HG02973 (cell line): ENCODE measurements around the gene NLK.
"Not testable (repeated sequence)": the region's sequence is repeated elsewhere in the genome, so short reads cannot be mapped to it uniquely, and the experiment has no call there.

ENCODE experiments used
- ATAC-seq: cut with Tn5 transposase; IDR thresholded peaks from one replicate; pipeline ENCODE4 v1.9.1; 2021; ENCODE audit warnings: moderate library complexity; ENCODE audit not compliant: unreplicated experiment

Gene NLK

DNA sequence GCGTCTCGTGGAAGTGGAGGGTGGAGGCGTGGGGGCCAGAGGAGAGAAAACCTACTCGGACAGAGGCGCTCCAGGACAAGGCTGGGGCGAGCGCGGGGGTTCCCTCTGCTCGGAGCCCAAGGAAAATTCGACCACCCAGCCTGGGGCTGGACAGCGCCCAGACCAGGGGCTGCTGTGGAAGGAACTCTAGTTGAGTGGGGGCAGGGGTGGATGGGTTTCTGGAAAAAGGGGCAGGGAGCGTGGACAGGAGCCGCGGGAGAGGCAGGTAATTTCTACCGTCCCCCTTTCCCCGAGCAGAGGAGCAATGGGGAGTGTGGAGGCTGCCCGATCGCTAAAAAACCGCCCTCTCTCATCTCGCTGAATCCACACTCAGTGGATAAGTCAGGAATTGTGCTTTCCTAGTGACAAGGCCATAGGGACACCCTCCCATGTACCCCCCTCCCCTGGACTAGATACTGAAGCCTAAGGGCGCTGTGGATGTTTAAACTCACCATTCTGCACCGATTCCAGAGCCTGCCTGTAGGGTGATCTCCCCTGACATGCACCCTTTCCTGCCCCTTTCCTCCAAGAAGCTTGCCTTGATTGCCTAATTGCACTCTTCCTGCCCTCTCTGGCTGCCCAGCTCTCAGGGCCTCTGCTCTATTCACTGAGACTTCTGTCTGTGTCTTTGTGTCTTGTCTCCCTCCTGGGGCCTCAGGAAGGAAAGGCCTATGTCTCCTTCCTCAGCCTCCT, 185.8 kb downstream of the NLK start:
- ATAC-seq: no peak

DNA sequence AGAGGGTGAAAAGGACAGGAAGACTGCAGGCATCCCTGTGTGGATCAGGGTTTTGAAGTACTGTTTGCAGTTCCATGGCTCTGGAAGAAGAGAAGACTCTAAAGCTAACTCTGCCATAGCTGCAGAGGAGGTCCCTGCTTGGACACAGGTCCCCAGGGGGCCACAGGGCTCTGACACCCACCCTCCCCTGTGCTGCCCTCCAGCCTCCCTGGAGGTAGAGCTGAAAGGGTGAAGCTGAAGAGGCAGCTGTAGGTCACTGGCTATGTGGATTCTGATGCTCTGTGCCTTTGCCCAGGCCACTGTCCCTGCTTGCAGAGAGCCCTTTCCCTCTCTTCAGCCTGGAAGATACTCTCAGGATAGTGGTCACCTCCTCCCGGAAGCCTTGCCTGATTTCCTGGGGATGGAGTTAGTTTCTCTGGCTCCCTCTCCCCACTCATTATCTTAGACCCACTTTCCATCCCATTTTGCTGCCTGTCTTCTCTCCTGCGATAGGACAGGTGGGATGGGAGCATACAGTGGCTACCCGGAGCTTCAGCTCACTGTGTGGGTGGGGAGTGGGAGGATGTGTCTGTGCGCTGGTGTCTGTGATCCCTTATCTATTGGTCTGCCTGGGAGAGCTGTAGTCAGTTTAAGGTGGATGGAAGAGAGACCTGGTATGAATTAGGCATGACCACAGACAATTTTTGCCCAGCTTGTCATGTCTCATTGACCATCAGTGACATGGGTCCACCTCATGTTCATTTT, 186.7 kb downstream of the NLK start:
- no peak for ATAC-seq

GRCh38 chr17:28230011-28230410, 187.5 kb downstream of the NLK start:
- no peak for ATAC-seq

GRCh38 chr17:28230607-28231006, 188.1 kb downstream of the NLK start:
- not testable (repeated sequence) for ATAC-seq

DNA sequence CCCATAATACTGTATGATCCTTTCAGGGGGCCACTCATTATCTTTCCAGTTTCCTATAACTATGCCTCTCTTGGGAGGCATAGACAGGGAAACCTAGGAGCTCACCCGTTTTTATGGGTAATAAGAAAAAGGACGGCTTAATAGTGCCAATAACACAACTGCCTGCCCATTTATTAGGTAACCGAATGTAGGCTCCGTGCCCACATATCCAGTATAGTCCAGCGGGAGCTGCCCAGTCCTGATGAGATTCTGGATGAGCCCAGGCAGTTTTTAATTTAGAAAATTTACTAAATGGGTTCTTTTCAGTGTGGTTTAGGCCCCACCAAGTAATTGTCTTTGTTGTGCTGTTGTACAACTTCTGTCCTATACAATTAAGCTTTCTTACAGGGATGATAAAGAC, 189.1 kb downstream of the NLK start:
- ATAC-seq: not testable (repeated sequence)

- ATAC-seq: not testable (repeated sequence)
Measured at GRCh38 chr17:28232966-28233870, 190.7 kb downstream of the NLK start.

GRCh38 chr17:28233872-28234856, 191.7 kb downstream of the NLK start:
- ATAC-seq: not testable (repeated sequence)

DNA sequence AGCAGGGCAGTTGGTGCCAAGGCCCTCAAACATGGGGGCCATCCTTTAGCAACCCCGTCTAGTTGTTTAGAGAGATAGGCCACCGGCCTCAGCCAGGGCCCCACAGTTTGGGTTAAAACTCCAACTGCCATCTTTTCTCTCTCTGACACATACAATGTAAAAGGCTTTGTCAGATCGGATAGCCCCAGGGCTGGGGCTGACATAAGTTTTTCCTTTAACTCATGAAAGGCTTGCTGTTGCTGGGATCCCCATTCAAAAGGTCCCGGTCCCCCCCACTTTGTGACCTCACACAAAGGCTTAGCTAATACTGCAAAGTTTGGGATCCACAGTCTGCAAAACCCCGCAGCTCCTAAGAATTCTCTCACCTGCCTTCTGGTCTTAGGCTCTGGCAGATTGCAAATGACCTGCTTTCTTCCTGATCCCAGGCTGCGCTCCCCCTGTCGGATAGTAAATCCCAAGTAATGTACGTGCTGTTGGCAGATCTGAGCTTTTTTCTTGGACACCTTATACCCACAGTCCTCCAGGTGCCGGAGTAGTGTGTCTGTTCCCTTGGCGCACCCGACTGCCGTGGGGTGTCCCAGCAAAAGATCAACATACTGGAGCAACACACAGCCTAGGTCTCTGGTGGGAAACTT, 192.7 kb downstream of the NLK start:
- ATAC-seq: not testable (repeated sequence)

DNA sequence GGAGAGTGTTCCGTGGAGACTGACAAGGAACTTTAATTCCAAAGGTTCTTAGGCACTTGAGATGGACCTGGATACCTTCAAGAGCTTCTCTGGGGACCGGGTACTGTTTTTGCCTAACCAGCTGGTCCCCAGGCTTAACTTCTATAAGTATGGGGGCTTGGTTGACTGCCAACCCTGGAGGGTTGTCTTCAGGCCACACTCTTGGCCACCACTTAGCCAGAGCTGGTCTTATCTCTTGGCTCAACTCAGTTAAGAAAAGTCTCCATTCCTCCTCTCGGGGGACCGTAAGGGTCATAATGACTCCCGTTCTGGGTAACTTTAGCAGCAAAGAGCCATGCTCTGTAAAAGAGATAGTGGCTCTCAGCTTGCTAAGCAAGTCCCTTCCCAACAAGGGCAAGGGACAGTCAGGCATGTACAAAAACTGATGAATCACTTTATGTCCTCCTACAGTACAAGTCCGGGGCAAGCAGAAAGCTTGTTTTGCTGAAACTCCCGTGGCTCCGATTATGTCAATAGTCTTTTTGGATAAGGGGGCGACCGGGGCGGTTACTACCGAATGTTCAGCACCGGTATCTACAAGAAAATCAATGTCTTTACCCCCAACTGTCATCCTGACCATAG, 193.7 kb downstream of the NLK start:
- not testable (repeated sequence) for ATAC-seq

- not testable (repeated sequence) for ATAC-seq
Measured at GRCh38 chr17:28238547-28239270, 196.2 kb downstream of the NLK start.

GRCh38 chr17:28239271-28239624, 196.8 kb downstream of the NLK start:
- no peak for ATAC-seq

- ATAC-seq: no peak
Measured at GRCh38 chr17:28240688-28241340, 198.3 kb downstream of the NLK start.

DNA sequence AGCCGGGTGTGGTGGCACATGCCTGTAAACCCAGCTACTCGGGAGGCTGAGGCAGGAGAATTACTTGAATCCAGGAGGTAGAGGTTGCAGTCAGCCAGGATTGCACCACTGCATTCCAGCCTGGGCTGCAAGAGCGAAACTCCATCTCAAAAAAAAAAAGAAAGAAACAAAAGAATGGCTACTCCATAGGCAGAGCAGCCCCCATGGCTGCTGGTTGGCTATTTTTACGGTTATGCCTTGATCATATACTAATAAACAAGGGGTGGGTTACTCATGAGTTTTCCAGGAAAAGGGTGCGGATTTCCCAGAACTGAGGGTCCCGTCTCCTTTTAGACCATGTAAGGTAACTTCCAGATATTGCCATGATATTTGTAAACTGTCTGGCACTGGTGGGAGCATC, 200.3 kb downstream of the NLK start:
- ATAC-seq: no peak

GRCh38 chr17:28243268-28243667, 200.8 kb downstream of the NLK start:
- ATAC-seq: not testable (repeated sequence)

GRCh38 chr17:28244446-28244845, 202.0 kb downstream of the NLK start:
- ATAC-seq: no peak
